ENCODE data around the gene LTBP1. TPM values are rescaled to one million over a fixed set of nuclear protein-coding genes. Genes with fewer than 3 reads are reported as not detected.

Gene LTBP1
- total RNA-seq, 2 experiments from 2014 or later: 61.1 to 82.6 TPM

DNA sequence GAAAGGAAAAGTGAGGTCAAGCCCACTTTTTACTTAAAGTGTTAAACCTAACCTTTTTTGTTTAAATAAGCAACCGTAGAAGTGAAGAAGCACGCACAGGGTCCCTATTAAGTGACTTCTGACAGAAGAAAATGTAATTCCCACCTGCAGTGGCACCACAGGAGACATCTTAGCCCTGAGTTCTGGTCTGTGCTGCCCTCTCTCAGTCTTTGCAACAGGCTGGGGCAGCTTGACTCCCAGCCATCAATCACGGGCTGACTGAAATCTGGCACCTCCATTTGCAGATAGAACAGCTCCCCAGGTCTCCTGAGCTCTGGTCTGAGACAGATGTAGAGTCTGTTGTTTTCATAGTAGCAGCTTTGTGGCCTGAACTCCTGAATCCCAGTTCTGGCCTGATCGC is 170.0 kb downstream of the LTBP1 start:
- no peak overlapping the region for H3K4me3 ChIP-seq (ENCODE audit: low read depth, low read length, poor library complexity, severe bottlenecking)
- DNase-seq (ENCODE audit: low spot score): no peak
- no peaks in the 10 kb centered on the region for H3K79me2 ChIP-seq (ENCODE audit: insufficient read depth, low read depth, low read length)
- TF ChIP-seq, protein P1, sequence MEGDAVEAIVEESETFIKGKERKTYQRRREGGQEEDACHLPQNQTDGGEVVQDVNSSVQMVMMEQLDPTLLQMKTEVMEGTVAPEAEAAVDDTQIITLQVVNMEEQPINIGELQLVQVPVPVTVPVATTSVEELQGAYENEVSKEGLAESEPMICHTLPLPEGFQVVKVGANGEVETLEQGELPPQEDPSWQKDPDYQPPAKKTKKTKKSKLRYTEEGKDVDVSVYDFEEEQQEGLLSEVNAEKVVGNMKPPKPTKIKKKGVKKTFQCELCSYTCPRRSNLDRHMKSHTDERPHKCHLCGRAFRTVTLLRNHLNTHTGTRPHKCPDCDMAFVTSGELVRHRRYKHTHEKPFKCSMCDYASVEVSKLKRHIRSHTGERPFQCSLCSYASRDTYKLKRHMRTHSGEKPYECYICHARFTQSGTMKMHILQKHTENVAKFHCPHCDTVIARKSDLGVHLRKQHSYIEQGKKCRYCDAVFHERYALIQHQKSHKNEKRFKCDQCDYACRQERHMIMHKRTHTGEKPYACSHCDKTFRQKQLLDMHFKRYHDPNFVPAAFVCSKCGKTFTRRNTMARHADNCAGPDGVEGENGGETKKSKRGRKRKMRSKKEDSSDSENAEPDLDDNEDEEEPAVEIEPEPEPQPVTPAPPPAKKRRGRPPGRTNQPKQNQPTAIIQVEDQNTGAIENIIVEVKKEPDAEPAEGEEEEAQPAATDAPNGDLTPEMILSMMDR (conservative IDR thresholded peaks at IDR 0.05; ENCODE audit: low read length): no peak
- no peak for TF ChIP-seq EZH2phosphoT487 (IDR thresholded peaks at IDR 0.05; ENCODE audit: borderline replicate concordance, low read depth, low read length)
- no peak overlapping the region for H3K27ac ChIP-seq (ENCODE audit: low read depth, low read length, poor library complexity, severe bottlenecking)
- H4K20me1 ChIP-seq (ENCODE audit: insufficient read depth, low read length): no peaks in the 10 kb centered on the region
- no peak overlapping the region for H3K4me2 ChIP-seq (ENCODE audit: low read length)
- H3K36me3 ChIP-seq (ENCODE audit: insufficient read depth, low read length): peaks cover 63% of the 10 kb centered on the region
- H2AFZ ChIP-seq (ENCODE audit: low read length): no peak overlapping the region
- H3K9me2 ChIP-seq (ENCODE audit: insufficient read depth, low read length): no peaks in the 10 kb centered on the region
- intact Hi-C loops (cut with micrococcal nuclease; ENCODE audit: unreplicated experiment): no loop called here
- POLR2A ChIA-PET: interaction anchor here (0.7 kb wide), 1 partner anchor 210 kb away, joined by 3 read pairs; no protein-coding TSS in a partner anchor
- no TSS peak for BruUV-seq (replicated peaks)
- CTCF ChIA-PET (ENCODE audit: unreplicated experiment): interaction anchor here (0.7 kb wide), 1 partner anchor 45 kb away, joined by 3 read pairs; no protein-coding TSS in a partner anchor
- no peaks in the 10 kb centered on the region for H3K9me3 ChIP-seq (ENCODE audit: low read length)
- H3K4me1 ChIP-seq (ENCODE audit: insufficient read depth, low read length, poor library complexity, severe bottlenecking): no peaks in the 10 kb centered on the region

DNA sequence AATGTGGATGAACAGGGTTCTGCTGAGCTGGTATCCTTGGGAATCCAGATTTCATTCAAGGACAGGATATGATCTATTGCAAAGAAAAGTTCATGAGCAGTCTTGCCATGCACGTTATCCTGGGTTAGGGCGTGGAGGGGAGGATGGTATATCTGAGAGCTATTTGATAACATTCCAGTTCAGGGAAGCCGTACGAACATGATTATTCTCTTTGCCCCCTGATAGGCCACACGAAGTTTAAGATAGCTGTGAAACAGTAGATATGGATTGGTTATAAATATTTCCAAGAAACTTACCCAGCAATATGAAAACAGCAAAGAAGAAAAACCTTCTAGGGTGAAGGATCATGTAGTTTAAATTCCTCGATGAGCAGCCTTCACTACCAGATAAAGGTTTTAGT is 171.9 kb downstream of the LTBP1 start:
- Histone ChIP-seq H3K9me2 (ENCODE audit: insufficient read depth, low read length) (no peaks in the 10 kb centered on the region), H4K20me1 (ENCODE audit: insufficient read depth, low read length) (no peaks in the 10 kb centered on the region), H3K9me3 (ENCODE audit: low read length) (no peaks in the 10 kb centered on the region), H3K4me3 (ENCODE audit: low read depth, low read length, poor library complexity, severe bottlenecking) (no peak overlapping the region), H2AFZ (ENCODE audit: low read length) (no peak overlapping the region), H3K4me1 (ENCODE audit: insufficient read depth, low read length, poor library complexity, severe bottlenecking) (no peaks in the 10 kb centered on the region), H3K27ac (ENCODE audit: low read depth, low read length, poor library complexity, severe bottlenecking) (no peak overlapping the region), H3K79me2 (ENCODE audit: insufficient read depth, low read depth, low read length) (no peaks in the 10 kb centered on the region), H3K36me3 (ENCODE audit: insufficient read depth, low read length) (peaks cover 62% of the 10 kb centered on the region), H3K4me2 (ENCODE audit: low read length) (no peak overlapping the region)
- ChIA-PET CTCF (ENCODE audit: unreplicated experiment) (interaction anchor here (0.6 kb wide), 1 partner anchor 54 kb away, joined by 3 read pairs; no protein-coding TSS in a partner anchor), POLR2A (interaction anchor here (0.7 kb wide), 2 partner anchors 11 to 155 kb away, joined by 3 read pairs; no protein-coding TSS in a partner anchor)
- no TSS peak for BruUV-seq (replicated peaks)
- intact Hi-C loops (cut with micrococcal nuclease; ENCODE audit: unreplicated experiment): no loop called here
- DNase-seq (ENCODE audit: low spot score): no peak
- TF ChIP-seq EZH2phosphoT487 (IDR thresholded peaks at IDR 0.05; ENCODE audit: borderline replicate concordance, low read depth, low read length): no peak
- TF ChIP-seq, protein P1 (conservative IDR thresholded peaks at IDR 0.05; ENCODE audit: low read length): no peak

DNA sequence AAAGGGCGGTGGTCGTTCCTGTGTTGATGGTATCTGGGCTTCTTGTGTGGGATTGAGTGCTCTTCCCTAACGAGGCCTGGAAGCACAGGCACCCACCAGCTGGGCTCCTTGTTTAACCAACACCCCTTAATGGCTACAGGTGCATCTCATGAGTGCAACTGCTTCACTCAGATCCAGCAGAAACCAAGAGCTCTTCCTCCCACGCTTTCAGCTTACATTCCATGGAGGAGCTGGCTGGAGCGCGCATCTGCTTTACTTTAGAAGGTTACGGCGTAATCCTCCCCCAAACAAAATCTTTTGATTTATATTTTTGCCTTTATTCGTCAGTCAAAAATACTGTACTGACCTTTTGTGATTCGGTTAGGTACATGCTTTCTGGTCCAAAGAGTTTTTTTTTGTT is 174.7 kb downstream of the LTBP1 start:
- Histone ChIP-seq H4K20me1 (ENCODE audit: insufficient read depth, low read length) (no peaks in the 10 kb centered on the region), H3K27ac (ENCODE audit: low read depth, low read length, poor library complexity, severe bottlenecking) (no peak overlapping the region), H3K79me2 (ENCODE audit: insufficient read depth, low read depth, low read length) (no peaks in the 10 kb centered on the region), H3K9me2 (ENCODE audit: insufficient read depth, low read length) (no peaks in the 10 kb centered on the region), H3K4me3 (ENCODE audit: low read depth, low read length, poor library complexity, severe bottlenecking) (no peak overlapping the region), H2AFZ (ENCODE audit: low read length) (no peak overlapping the region), H3K4me2 (ENCODE audit: low read length) (no peak overlapping the region), H3K36me3 (ENCODE audit: insufficient read depth, low read length) (peaks cover 59% of the 10 kb centered on the region), H3K9me3 (ENCODE audit: low read length) (no peaks in the 10 kb centered on the region), H3K4me1 (ENCODE audit: insufficient read depth, low read length, poor library complexity, severe bottlenecking) (no peaks in the 10 kb centered on the region)
- POLR2A ChIA-PET: interaction anchor here (0.6 kb wide), 1 partner anchor 67 kb away, joined by 4 read pairs; no protein-coding TSS in a partner anchor
- intact Hi-C loops (cut with micrococcal nuclease; ENCODE audit: unreplicated experiment): no loop called here
- CTCF ChIA-PET (ENCODE audit: unreplicated experiment): no interaction called here
- BruUV-seq (replicated peaks): no TSS peak
- TF ChIP-seq EZH2phosphoT487 (IDR thresholded peaks at IDR 0.05; ENCODE audit: borderline replicate concordance, low read depth, low read length): no peak
- TF ChIP-seq, protein P1 (conservative IDR thresholded peaks at IDR 0.05; ENCODE audit: low read length): no peak
- no peak for DNase-seq (ENCODE audit: low spot score)
